AG10803 (cell line): ENCODE measurements around the gene SHLD1.

Experiments
- DNase-seq: peaks from one replicate; pipeline ENCODE4 v3.0.0; 2010; ENCODE audit warnings: low read depth
- H3K4me3 ChIP-seq: 2 replicates; pipeline ENCODE4 v1.5.1; 2011; ENCODE audit warnings: mild to moderate bottlenecking, low read length, control low read depth
- CTCF ChIP-seq: conservative IDR thresholded peaks from 2 replicates; pipeline ENCODE4 v1.5.1; 2011; ENCODE audit warnings: mild to moderate bottlenecking, low read length, control low read depth, inconsistent platforms

Gene SHLD1

DNA sequence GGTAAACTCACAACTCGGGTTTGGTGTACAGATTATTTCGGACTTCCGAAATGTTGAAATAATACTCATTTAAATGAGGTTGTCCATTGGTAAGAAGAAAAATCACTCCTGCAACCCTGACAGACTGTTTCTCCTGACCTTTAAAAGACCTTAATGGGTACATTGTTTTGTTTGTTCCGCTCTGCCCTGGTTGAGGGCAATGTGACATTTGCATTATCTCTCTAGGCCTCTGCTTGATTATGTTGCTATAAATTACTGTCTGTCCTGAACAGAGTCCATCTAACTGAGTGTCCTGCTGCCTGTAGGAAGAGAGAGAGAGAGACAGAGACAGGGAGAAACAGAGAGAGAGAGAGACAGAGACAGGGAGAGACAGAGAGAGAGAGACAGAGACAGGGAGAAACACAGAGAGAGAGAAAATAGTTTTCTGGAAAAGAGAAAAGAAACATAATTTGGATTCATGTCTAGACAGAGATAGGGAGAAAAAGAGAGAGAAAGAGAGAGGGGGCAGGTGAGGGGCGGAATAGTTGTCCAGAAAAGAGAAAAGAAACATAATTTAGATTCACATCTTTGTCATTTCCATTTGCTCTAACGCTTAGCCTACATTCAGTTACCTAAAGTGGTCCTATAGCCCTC lies 83.2 kb downstream of the SHLD1 start:
- no peak for TF ChIP-seq CTCF
- DNase-seq = no peak
- no peak overlapping the region for H3K4me3 ChIP-seq

DNA sequence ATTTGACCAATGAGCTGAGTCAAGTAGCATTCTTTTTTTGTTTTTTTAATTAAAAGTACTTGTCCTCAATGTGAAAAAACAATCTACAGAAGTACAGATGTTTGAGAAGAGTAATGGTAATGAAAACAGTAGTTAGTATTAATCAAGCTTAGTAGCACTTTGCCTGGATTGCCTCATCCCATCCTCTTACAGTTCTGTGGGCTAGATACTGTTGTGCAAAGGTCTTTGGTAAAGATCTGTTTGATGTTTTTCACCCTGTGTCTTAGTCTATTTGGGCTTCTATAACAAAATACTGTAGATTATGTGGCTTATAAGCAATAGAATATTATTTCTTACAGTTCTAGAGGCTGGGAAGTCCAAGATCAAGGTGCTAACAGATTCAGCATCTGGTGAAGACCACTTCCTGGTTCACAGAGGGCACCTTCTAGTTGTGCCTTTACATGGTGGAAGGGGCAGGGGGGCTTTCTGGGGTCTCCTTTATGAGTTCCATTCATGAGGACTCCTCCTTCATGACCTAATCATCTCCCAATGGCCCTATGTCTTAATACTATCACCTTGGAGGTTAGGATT lies 84.3 kb downstream of the SHLD1 start:
- TF ChIP-seq CTCF = no peak
- H3K4me3 ChIP-seq = no peak overlapping the region
- DNase-seq = no peak

DNA sequence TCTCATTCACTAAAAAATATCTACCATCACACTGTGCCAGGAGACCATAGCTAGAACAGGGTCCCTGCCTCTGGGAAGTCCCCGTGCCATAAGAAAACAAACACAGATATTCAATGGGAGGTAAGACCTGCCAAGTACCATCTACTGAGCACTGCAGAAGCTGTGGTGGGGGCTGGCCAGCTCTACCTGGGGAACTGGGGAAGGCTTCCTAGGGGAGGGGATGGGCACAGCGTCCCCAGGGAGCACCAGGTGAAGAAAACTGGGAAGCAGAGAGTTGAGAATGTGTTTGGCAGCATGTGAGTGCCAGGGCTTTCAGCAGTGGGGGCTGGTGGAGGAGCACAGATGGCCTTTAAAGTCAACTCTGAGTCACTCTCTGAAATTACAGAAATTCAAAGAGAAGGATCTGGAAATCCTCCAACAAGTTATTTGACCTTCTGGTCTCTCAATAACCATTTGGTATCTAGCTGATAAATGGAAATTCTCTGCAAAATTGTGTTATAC lies 85.2 kb downstream of the SHLD1 start:
- DNase-seq = peak; percentile 56
- TF ChIP-seq CTCF = no peak
- H3K4me3 ChIP-seq = no peak overlapping the region

DNA sequence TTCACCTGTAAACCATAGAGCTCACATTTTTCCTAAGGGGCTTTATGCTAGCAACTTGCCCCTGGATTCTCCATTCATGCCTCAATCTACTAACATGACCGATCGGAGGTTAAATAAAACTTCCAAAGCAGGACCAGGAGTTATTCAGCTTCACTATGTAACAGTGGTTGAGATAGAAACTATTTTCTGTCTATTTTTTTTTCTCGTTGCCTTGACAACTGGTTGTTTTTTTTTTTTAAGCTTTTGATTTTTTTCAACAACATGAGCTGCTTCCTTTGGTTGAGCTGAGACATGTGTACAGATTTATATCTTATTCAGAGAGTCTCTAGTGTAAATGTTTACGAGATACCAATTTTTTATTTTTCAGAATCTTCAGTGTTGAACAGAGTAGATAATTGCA lies 85.7 kb downstream of the SHLD1 start:
- TF ChIP-seq CTCF = no peak
- no peak overlapping the region for H3K4me3 ChIP-seq
- DNase-seq = peak; percentile 48

GRCh38 chr20:5836569-5836968 lies 86.4 kb downstream of the SHLD1 start:
- H3K4me3 ChIP-seq = no peak overlapping the region
- no peak for DNase-seq
- no peak for TF ChIP-seq CTCF

- no peak for DNase-seq
- TF ChIP-seq CTCF = no peak
These were observed 90.3 kb downstream of the SHLD1 start for GRCh38 chr20:5840411-5841002.

DNA sequence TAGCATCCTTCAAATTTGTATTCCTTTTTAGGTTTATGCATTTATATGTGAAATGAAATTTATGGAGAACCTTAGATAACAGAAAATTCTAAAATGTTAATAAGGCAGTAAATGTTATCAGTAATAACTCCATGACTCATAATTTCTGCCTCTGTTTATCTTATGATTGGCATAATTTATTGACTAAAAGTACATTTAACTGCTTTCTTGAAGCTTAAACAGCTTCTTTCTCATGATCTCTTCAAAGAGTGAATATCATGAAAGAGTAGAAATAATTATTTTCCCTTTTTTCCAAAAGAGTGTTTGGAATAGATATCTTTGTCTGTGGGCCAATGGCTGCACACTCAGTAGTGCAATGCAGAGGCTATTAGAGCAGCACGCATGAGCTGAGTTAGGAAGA lies 91.3 kb downstream of the SHLD1 start:
- no peak for TF ChIP-seq CTCF
- no peak overlapping the region for H3K4me3 ChIP-seq

More at GRCh38 chr20:5840411-5841002, 90.3 kb downstream of the SHLD1 start:
- no peak overlapping the region for H3K4me3 ChIP-seq

More for the DNA sequence above, 91.3 kb downstream of the SHLD1 start:
- no peak for DNase-seq
